HuH-7 (cell line): ENCODE results near the gene DTD1.

Experiments used
- DNase-seq: peaks from one replicate; pipeline ENCODE4 v3.0.0; 2011; ENCODE audit warnings: low spot score

The DTD1 gene

GRCh38 chr20:18795366-18795765, 207.5 kb downstream of the DTD1 start:
- DNase-seq, result no peak

GRCh38 chr20:18796282-18796833, 208.5 kb downstream of the DTD1 start:
- no peak for DNase-seq

DNA sequence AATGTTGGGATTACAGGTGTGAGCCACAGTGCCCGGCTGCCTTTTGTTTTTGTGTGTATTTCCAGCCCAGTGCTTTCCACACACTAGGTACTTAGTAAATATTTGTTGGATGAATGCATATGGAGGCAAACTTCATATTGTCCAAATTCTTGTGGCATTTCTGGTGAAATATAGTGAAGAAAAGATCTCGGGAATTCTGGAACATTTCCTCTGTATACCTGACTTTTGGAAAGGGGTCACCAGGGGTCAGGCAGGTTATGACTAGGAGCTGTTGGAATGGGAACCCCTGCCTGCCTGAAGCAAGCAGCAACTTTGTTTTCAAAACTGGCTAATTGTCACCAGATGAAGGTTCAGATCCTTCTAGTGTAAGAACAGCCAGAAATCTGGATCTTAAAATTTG, 213.7 kb downstream of the DTD1 start:
- no peak for DNase-seq

DNA sequence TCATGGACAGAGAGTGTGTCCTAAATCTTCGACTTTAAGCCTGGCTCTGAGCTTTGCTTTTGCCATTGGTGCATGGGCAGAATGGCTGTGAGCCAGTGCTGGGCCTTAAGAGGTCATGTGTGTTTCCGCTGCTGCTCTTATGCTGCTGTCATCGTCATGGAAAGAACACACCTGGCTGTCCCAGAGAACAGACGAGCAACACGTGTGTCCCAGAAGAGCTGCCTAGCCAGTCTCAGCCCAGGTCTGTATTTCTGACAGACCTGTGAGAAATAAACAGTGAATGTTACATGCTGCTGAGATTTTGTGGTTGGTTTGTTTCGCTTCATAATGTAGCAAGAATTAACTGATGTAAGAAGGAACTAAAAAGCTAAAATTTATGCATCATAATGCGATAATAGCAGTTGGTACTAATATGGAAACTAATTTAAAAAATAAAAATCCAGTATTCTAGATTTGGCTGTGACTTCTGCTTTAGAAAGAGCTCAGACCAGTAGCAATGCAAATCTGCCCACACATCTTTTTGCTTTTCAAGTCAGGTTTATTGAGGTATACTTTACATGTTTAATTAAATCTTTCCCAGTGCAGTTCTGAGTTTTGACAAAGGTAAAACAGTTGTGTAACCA, 214.3 kb downstream of the DTD1 start:
- DNase-seq, result no peak

GRCh38 chr20:18805881-18806280, 218.0 kb downstream of the DTD1 start:
- no peak for DNase-seq

DNA sequence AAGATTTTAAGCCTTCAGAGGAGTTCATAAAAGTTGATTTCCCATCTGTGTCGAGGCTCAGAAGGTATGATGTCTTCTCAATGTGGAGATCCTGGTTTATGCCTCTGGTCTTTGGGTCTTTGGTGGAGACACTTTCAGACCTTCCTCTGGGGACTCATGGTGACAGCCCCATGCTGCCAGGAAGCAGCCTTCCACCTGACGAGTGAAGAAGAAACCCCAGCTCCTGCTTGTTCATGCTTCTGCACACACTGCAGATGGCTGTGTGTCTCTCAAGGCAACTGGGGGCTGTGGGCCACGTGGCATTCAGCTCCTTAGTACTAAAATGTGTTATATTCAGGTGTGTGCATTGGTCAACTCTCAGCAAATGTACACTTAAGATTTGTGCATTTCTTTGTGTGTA, 220.9 kb downstream of the DTD1 start:
- DNase-seq, result no peak

GRCh38 chr20:18811186-18811585, 223.3 kb downstream of the DTD1 start:
- DNase-seq, result no peak

DNA sequence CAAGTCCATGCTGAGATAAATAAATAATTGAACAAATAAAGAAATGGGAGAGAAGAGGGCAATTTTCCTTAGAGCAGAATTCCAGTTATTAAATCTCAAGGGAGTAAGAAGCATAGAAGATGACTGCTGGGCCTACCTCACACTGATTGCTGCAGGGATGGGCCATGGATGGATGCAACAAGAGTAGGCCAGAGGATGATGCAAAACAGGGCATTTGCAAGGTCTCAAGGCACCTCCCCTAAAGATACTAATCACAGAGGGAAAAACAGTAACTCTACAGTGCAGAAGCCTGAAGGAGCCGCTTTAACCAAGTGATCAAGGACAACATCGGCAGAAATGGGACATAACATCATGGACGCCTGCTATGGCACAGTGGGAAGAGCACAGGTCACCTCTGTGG, 224.1 kb downstream of the DTD1 start:
- DNase-seq, result no peak

- DNase-seq, result no peak
Measured at GRCh38 chr20:18813483-18813882, 225.6 kb downstream of the DTD1 start, which contains the start of gene SCP2D1. Gene SCP2D1 (plus strand): TSS chr20:18813783. CDS start chr20:18813816, 33 bp downstream.

DNA sequence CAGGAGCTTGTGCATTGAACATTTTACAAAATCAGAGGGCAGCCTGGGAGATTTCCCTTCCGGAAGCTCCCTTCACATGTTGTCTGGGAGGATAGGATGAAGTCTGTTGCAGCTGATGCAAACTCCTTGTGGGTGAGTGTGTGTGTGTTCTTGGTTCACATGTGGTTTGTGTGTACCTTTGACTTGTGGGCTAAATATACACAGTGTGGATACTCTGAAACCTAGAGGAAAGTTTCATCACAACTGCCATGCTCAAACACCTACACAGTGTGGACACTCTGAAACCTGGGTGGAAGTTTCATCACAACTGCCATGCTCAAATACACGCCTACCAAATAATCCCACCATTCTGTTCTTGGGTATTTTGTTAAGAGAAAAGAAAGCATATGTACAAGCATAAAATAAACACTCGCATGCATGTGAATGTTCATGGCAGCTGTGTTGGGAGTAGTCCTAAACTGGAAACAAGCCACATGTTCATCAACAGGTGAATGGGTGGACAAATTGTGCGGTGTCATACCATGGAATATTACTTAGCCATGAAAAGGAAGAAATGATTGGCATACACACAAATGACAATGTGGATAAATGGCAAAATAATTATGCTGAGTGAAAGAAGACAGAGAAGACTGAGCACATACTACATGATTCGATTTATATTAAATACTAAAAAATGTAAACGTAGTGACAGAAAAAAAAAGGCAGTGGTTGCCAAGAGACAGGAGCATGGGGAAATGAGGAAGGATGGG, 227.5 kb downstream of the DTD1 start:
- DNase-seq, result no peak
